Transverse colon (tissue), 3 donors: ENCODE data around the gene STK32B.

Experiments
- CTCF ChIP-seq, 5 experiments: fragments of 200-600 bp in 3 of 5; fragments of 450-650 bp in 2 of 5; sonication (generic) in 3 of 5; IDR thresholded peaks; 1 replicate in 2 of 5; 2 replicates in 3 of 5; pipeline ENCODE4 v1.5.1; 2016 to 2017; ENCODE audit warnings: antibody characterized with exemption in 5 of 5, inconsistent platforms in 3 of 5, mild to moderate bottlenecking in 2 of 5, moderate library complexity in 1 of 5
- EP300 ChIP-seq: sonication (generic); formaldehyde crosslinking; IDR thresholded peaks from one replicate; pipeline ENCODE4 v1.6.1; 2017; ENCODE audit warnings: antibody characterized with exemption, low read depth
- POLR2A ChIP-seq: fragments of 450-650 bp; IDR thresholded peaks from one replicate; pipeline ENCODE4 v1.6.1; 2016; ENCODE audit warnings: antibody characterized with exemption, mild to moderate bottlenecking, moderate library complexity

GRCh38 chr4:5143940-5144339, 92.7 kb downstream of the STK32B start:
- TF ChIP-seq POLR2A (no peak), CTCF (IDR thresholded peaks at IDR 0.05) (no peak), EP300 (no peak)
